H1 (cell line): ENCODE results near the gene SCGB1D2. TPM values are rescaled to one million over a fixed set of nuclear protein-coding genes. Genes with fewer than 3 reads are reported as not detected.

Source experiments
- BACH1 ChIP-seq: IDR thresholded peaks from 2 replicates; pipeline ENCODE4 v1.6.1; 2012; ENCODE audit warnings: low read length, improper control_type of control experiment
- SIX5 ChIP-seq: IDR thresholded peaks from 2 replicates; pipeline ENCODE4 v1.6.1; 2011; ENCODE audit warnings: mild to moderate bottlenecking, low read depth, low read length
- USF2 ChIP-seq: IDR thresholded peaks from 2 replicates; pipeline ENCODE4 v1.6.1; 2011; ENCODE audit warnings: low read length, improper control_type of control experiment
- polyA plus RNA-seq, 7 experiments: library from polyadenylated mRNA; depleted of rRNA in 3 of 7; stranded (reverse) in 5 of 7; unstranded in 2 of 7; fragments of >200 nt in 5 of 7; fragments of 200-250 nt in 2 of 7; gene quantifications; 1 replicate in 5 of 7; 2 replicates in 1 of 7; 4 replicates in 1 of 7; pipeline versions ENCODE4 v1.2.1 to v1.2.3, GENCODE V29; 2011 to 2013; ENCODE audit warnings: missing spikeins in 2 of 7, mixed read lengths in 2 of 7
- total RNA-seq: library from RNA; stranded (reverse); fragmentation: NEBNext Ultra II Directional; extraction: Animal tissue kit (Norgen Biotek cat#: 25700); gene quantifications from 2 replicates; pipeline ENCODE4 v1.2.1, GENCODE V29; 2021

Gene SCGB1D2
- total and polyA plus RNA-seq, 2 of the 8 experiments (the other 6 are each of a cell fraction or from before 2014, with no cell fraction given): not detected

- TF ChIP-seq USF2 (no peak), SIX5 (no peak), BACH1 (no peak)
These were observed 38.4 kb downstream of the SCGB1D2 start (continued) for GRCh38 chr11:62280452-62280851.

Other genes with a start within 250 kb of the SCGB1D2 start
- 132 TPM in 2 replicates for gene INCENP, start 118.2 kb upstream of the SCGB1D2 start, total RNA-seq
- gene INCENP, start 118.2 kb upstream of the SCGB1D2 start, polyA plus RNA-seq (2011; rRNA removed): 25.4 and 47.9 TPM in 2 replicates
- gene SCGB1D1, start 52.0 kb upstream of the SCGB1D2 start, total RNA-seq: not detected in 2 replicates
- gene SCGB1D1, start 52.0 kb upstream of the SCGB1D2 start, polyA plus RNA-seq (2011; rRNA removed): not detected in 2 replicates
- gene SCGB2A1, start 33.6 kb upstream of the SCGB1D2 start, total RNA-seq: not detected in 2 replicates
- gene SCGB2A1, start 33.6 kb upstream of the SCGB1D2 start, polyA plus RNA-seq (2011; rRNA removed): not detected in 2 replicates
- not detected in 2 replicates for gene SCGB2A2, start 27.9 kb downstream of the SCGB1D2 start, total RNA-seq
- not detected in 2 replicates for gene SCGB2A2, start 27.9 kb downstream of the SCGB1D2 start, polyA plus RNA-seq (2011; rRNA removed)
- gene SCGB1D4, start 56.8 kb downstream of the SCGB1D2 start, total RNA-seq: not detected in 2 replicates
- not detected in 2 replicates for gene SCGB1D4, start 56.8 kb downstream of the SCGB1D2 start, polyA plus RNA-seq (2011; rRNA removed)
- gene ASRGL1, start 95.2 kb downstream of the SCGB1D2 start, total RNA-seq: 23.5 and 27.2 TPM in 2 replicates
- gene ASRGL1, start 95.2 kb downstream of the SCGB1D2 start, polyA plus RNA-seq (2011; rRNA removed): 19.9 and 24.0 TPM in 2 replicates
- gene SCGB1A1, start 176.8 kb downstream of the SCGB1D2 start, total RNA-seq: not detected in 2 replicates
- gene SCGB1A1, start 176.8 kb downstream of the SCGB1D2 start, polyA plus RNA-seq (2011; rRNA removed): not detected in 2 replicates